Stomach (tissue), 9 donors: ENCODE measurements around the gene RAPH1. TPM values are rescaled to one million over a fixed set of nuclear protein-coding genes. Genes with fewer than 3 reads are reported as not detected.

Experiments used
- DNase-seq, 2 donors: peaks; one replicate each; pipeline versions ENCODE4 v3.0.0 to v3.0.0-alpha.2; 2013 to 2019
- H3K27ac ChIP-seq, 5 donors: fragments of 200-600 bp in 4 of 5; sonication (generic) in 4 of 5; one replicate each; pipeline ENCODE4 v1.5.1; 2013 to 2019; ENCODE audit warnings: mild to moderate bottlenecking in 1 of 5, moderate library complexity in 1 of 5
- H3K27me3 ChIP-seq, 3 donors: fragments of 200-600 bp; sonication (generic); one replicate each; pipeline ENCODE4 v1.5.1; 2017 to 2019; ENCODE audit warnings: mixed run types in 1 of 3
- H3K36me3 ChIP-seq, 4 donors: fragments of 200-600 bp; sonication (generic); 1 replicate in 3 of 4; 2 replicates in 1 of 4; pipeline ENCODE4 v1.5.1; 2016 to 2019
- H3K4me1 ChIP-seq, 4 donors: fragments of 200-600 bp; sonication (generic); one replicate each; pipeline ENCODE4 v1.5.1; 2016 to 2019
- H3K4me3 ChIP-seq, 4 donors: fragments of 200-600 bp; sonication (generic) in 3 of 4; one replicate each; pipeline ENCODE4 v1.5.1; 2016 to 2019; ENCODE audit warnings: mild to moderate bottlenecking in 1 of 4
- H3K9me3 ChIP-seq, 4 donors: fragments of 200-600 bp; sonication (generic); one replicate each; pipeline ENCODE4 v1.5.1; 2016 to 2019
- CTCF ChIP-seq, 7 experiments: fragments of 450-650 bp in 4 of 7; fragments of 200-600 bp in 3 of 7; sonication (generic) in 3 of 7; IDR thresholded peaks; one replicate each; pipeline ENCODE4 v1.5.1; 2016 to 2019; ENCODE audit warnings: antibody characterized with exemption in 7 of 7, control low read depth in 2 of 7, mild to moderate bottlenecking in 1 of 7
- EP300 ChIP-seq: sonication (generic); formaldehyde crosslinking; IDR thresholded peaks from one replicate; pipeline ENCODE4 v1.6.1; 2017; ENCODE audit warnings: antibody characterized with exemption
- POLR2A ChIP-seq, 4 donors: fragments of 450-650 bp; IDR thresholded peaks; one replicate each; pipeline ENCODE4 v1.6.1; 2016; ENCODE audit warnings: antibody characterized with exemption in 4 of 4, control low read depth in 2 of 4, mild to moderate bottlenecking in 1 of 4, moderate library complexity in 1 of 4
- POLR2AphosphoS5 ChIP-seq, 3 donors: sonication (generic); formaldehyde crosslinking; IDR thresholded peaks; one replicate each; pipeline ENCODE4 v1.6.1; 2016; ENCODE audit warnings: antibody characterized with exemption in 3 of 3
- WGBS, 5 donors: extraction: QIAGEN DNeasy Blood & Tissue Kit in 3 of 5; methylation state at CpG; one replicate each; pipeline versions ENCODE4 v1.1.5 to v1.1.7; 2013 to 2018; 5-methylcytosine and 5-hydroxymethylcytosine counted together
- intact Hi-C: fragments of 100-400 bp; cut with DNase I; formaldehyde crosslinking; loops from one replicate; pipeline ENCODE4 v1.15.1; 2023; ENCODE audit warnings: low total_unique reads
- polyA plus RNA-seq, 3 donors: library from polyadenylated mRNA; stranded (reverse); fragments of 200-250 nt; gene quantifications; one replicate each; pipeline ENCODE4 v1.2.3, GENCODE V29; 2013
- total RNA-seq, 5 donors: library from RNA; depleted of rRNA; stranded (reverse); fragments of >200 nt; gene quantifications; one replicate each; pipeline versions ENCODE4 v1.1.0 to v1.2.3, GENCODE V29; 2014 to 2016
- donor health status: healthy with polysubstance abuse.
- donor health status: Bipolar disorder and iron deficiency.
- donor health status: healthy.

Gene RAPH1
- total and polyA plus RNA-seq, 8 donors, result 2.5 to 1,062 (median 17.7) TPM

- no peaks in the 10 kb centered on the region for H3K9me3 ChIP-seq
- 81 to 91% (median 88%) methylated on average over 6 of the region's 6 CpGs for WGBS, 5 donors
- intact Hi-C loops, result no loop called here
Observed at GRCh38 chr2:203574824-203575223, 39.7 kb upstream of the RAPH1 start.

GRCh38 chr2:203572316-203572715 is 37.2 kb upstream of the RAPH1 start:
- no peak for DNase-seq
- WGBS, 5 donors, result 92 to 97% (median 96%) methylated on average over 7 of the region's 7 CpGs
- H3K36me3 ChIP-seq, result no peaks in the 10 kb centered on the region
- no peak for TF ChIP-seq POLR2AphosphoS5 (IDR thresholded peaks at IDR 0.05)
- TF ChIP-seq EP300, result no peak
- H3K4me1 ChIP-seq, result no peaks in the 10 kb centered on the region
- no peak overlapping the region for H3K27ac ChIP-seq
- no peaks in the 10 kb centered on the region for H3K9me3 ChIP-seq
- H3K27me3 ChIP-seq, result no peaks in the 10 kb centered on the region
- intact Hi-C loops, result no loop called here
- H3K4me3 ChIP-seq, result no peak overlapping the region

More at GRCh38 chr2:203574824-203575223, 39.7 kb upstream of the RAPH1 start:
- H3K27ac ChIP-seq, result no peak overlapping the region
- peaks cover 0 to 15% (median 8%) of the 10 kb centered on the region in 4 donors for H3K4me1 ChIP-seq
- no peaks in the 10 kb centered on the region for H3K36me3 ChIP-seq
- no peak for DNase-seq
- no peak overlapping the region for H3K4me3 ChIP-seq
- TF ChIP-seq POLR2A (IDR thresholded peaks at IDR 0.05) (no peak), CTCF (IDR thresholded peaks at IDR 0.05) (no peak), EP300 (no peak), POLR2AphosphoS5 (IDR thresholded peaks at IDR 0.05) (no peak)
- no peaks in the 10 kb centered on the region for H3K27me3 ChIP-seq

- no peak overlapping the region for H3K4me3 ChIP-seq
- no peak for DNase-seq
- H3K27ac ChIP-seq, result no peak overlapping the region
- no peaks in the 10 kb centered on the region for H3K9me3 ChIP-seq
- intact Hi-C loops, result no loop called here
- no peaks in the 10 kb centered on the region for H3K36me3 ChIP-seq
- TF ChIP-seq POLR2A (IDR thresholded peaks at IDR 0.05) (no peak), CTCF (IDR thresholded peaks at IDR 0.05) (no peak), EP300 (no peak), POLR2AphosphoS5 (IDR thresholded peaks at IDR 0.05) (no peak)
- H3K27me3 ChIP-seq, result no peaks in the 10 kb centered on the region
- 70 to 79% (median 79%) methylated on average over 8 of the region's 8 CpGs for WGBS, 5 donors
- H3K4me1 ChIP-seq, result no peaks in the 10 kb centered on the region
Observed at GRCh38 chr2:203569677-203570316, 34.7 kb upstream of the RAPH1 start.

- TF ChIP-seq POLR2A (IDR thresholded peaks at IDR 0.05) (no peak), CTCF (IDR thresholded peaks at IDR 0.05) (no peak), POLR2AphosphoS5 (IDR thresholded peaks at IDR 0.05) (no peak), EP300 (no peak)
- no peak for DNase-seq
- 72 to 97% (median 90%) methylated on average over 1 of the region's 1 CpG for WGBS, 5 donors
- Histone ChIP-seq H3K27me3 (no peaks in the 10 kb centered on the region), H3K36me3 (no peaks in the 10 kb centered on the region), H3K27ac (no peak overlapping the region), H3K9me3 (no peaks in the 10 kb centered on the region), H3K4me3 (no peak overlapping the region), H3K4me1 (no peaks in the 10 kb centered on the region)
- intact Hi-C loops, result no loop called here
Observed at GRCh38 chr2:203567691-203568090, 32.6 kb upstream of the RAPH1 start.

- no peak overlapping the region for H3K27ac ChIP-seq
- no peaks in the 10 kb centered on the region for H3K36me3 ChIP-seq
- H3K27me3 ChIP-seq, result no peaks in the 10 kb centered on the region
- TF ChIP-seq EP300, result no peak
- TF ChIP-seq CTCF (IDR thresholded peaks at IDR 0.05), result no peak
- no peak for TF ChIP-seq POLR2AphosphoS5 (IDR thresholded peaks at IDR 0.05)
- TF ChIP-seq POLR2A (IDR thresholded peaks at IDR 0.05), result no peak
- H3K4me3 ChIP-seq, result no peak overlapping the region
- WGBS, 5 donors, result 81 to 91% (median 87%) methylated on average over 4 of the region's 4 CpGs
- H3K4me1 ChIP-seq, result peaks cover 0 to 11% (median 0%) of the 10 kb centered on the region in 4 donors
- no peaks in the 10 kb centered on the region for H3K9me3 ChIP-seq
- intact Hi-C loops, result no loop called here
- no peak for DNase-seq
Observed at GRCh38 chr2:203566161-203566560, 31.1 kb upstream of the RAPH1 start.
